NCI-H2196 treated with DMSO at 0.1 percent for 48 hours (cell line): ENCODE results near the gene ZDHHC14.
"Not testable (repeated sequence)": the region's sequence is repeated elsewhere in the genome, so short reads cannot be mapped to it uniquely, and the experiment has no call there.

ENCODE experiments used
- DNase-seq: peaks from one replicate; lab custom pipeline; 2025; ENCODE audit not compliant: unreplicated experiment; lab: John Stamatoyannopoulos, UW

The ZDHHC14 gene

DNA sequence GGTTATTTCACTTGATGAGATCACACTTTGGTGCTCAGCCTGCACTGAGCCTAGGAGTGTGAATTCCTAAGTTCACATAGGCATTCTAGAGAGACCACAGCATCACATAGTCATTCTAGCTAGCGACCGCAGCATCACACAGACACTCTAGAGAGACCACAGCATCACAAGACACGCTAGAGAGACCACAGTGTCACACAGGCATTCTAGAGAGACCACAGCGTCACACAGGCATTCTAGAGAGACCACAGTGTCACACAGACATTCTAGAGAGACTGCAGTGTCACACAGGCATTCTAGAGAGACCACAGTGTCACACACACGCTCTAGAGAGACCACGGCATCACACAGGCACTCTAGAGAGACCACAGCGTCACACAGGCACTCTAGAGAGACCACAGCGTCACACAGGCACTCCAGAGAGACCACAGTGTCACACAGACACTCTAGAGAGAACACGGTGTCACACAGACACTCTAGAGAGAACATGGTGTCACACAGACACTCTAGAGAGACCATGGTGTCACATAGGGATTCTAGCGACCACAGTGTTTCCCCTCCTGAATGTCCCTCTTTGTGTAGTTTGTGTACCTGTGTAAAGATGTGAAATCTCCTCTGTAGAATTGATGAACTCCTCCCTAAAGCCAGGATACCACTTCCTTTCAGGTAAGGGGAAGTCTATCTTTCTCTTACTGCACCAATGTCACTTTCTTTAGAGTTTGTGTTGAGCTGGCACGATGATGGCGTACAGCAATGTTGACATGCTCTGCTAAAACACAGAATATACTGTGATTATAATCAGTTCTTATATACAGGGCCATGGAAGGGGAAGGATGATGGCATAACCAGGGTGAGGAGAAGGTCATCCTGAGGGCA is 169.4 kb downstream of the ZDHHC14 start:
- DNase-seq = no peak

DNA sequence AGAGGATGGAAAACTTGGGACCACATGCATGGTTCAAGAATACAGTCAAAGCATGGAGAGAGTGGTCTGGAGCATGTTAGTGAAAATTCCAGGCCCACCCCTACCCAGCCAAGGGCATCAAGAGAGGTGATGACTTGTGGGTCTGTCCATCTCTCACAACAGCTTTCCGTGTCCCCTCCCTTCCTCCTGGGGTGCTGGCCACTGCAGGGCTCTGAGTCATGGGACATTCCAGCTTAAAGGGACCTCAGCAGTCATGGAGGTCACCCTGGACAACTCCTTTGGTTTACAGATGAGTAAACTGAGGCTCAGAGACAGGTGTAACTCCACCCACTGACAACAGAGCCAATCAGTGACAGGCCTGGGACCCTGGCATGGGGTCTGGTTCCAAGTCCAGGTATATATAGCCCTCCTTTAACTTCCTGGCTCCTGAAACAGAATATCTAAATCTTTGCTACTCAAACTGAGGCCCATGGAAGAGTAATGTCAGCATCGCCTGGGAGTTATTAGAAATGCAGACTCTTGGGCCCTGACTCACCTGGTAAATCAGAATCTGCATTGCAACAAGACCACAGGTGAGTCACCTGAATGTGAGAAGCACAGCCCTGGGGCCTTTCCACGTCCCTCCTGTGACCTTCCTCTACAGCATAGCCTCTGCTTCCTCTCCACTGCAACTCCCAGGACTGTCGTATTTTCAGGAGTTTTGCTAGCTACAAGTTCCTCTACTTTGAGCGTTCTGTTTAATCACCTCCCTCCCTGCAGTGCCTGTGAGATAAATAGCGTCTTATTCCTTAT is 170.2 kb downstream of the ZDHHC14 start:
- DNase-seq = no peak

DNA sequence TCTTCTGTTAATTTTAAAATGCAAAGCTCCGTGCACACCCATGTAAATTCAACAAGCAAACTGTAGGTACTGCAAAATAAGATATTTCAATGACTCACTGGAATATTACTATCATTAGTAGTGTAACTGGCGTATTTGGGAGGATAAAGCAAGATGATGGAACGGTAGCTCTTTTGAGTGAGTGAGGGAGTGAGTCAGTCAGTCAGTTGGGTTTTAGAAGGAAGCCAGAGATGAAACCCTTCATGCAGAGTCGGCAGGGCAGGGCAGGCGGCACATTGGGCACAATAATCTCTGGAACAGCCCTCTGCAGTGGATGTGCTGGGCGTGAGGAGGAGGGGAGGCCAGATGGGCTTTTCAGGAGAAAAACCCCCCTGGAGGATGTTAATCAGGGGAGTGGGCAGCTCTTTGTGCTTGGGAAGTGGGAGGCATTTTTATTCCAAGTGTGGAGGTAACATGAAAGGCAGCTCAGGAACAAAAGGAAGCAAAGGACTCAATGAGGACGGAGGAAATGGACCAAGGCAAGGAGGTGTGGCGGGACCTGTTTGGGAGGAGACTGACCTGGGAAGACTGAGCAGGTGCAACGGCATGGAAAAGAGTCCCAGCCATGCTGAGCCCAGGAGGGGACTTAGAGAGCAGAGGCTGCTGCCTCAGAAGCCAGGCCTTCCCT is 171.2 kb downstream of the ZDHHC14 start:
- DNase-seq = no peak

GRCh38 chr6:157552820-157553485 is 172.0 kb downstream of the ZDHHC14 start:
- no peak for DNase-seq

DNA sequence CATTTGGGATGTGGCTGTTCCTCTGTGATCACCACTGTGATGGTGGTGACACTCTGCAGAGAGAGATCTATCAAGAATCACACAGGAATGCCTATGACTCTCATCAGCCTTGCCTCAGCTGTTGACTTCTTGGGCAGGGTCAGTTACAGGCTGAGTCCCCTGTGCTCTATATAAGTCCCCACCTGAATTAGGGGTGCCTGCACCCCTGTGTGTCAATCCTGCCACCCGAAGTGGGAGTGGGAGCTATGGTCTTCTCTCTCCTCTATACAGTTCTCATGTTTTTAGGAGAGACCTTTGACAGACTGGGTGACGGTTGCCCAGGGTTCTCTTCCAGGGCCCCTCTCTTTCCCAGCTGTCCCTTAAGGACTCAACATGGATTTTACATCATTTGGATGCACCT is 173.8 kb downstream of the ZDHHC14 start:
- DNase-seq = no peak

DNA sequence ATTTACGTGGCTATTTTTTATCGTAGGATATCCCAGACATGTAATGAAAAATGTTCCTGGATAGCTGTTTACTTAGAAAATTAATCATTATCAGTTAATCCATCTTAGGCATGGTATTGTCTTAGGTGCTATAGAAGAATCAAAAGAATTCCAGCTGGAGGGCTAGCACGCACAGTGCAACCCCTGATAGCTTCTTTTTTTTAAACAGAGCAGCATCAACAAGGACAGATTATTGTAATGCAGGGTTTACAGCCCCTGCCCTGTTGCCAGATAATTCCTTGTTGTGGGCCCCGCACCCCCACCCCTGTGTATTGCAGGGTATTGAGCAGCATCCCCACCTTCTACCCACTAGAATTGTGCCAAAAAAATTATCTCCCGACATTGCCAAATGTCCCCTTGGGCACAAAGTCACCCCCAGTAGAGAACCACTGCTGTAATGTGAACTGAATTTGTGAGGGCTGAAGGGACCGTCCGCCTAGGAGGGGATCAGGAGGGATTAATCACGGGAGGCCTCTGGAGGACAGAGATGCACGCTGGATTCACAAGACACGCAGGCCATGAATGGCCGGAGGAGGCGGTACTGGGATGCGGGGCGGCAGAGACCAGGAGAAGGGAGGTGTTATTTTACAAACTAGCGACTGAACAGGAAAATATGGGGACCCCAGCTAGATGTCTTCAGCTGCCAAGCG is 174.6 kb downstream of the ZDHHC14 start:
- DNase-seq = no peak

GRCh38 chr6:157556144-157556645 is 175.2 kb downstream of the ZDHHC14 start:
- no peak for DNase-seq

GRCh38 chr6:157556671-157557430 is 175.9 kb downstream of the ZDHHC14 start:
- peak; percentile 34 for DNase-seq

DNA sequence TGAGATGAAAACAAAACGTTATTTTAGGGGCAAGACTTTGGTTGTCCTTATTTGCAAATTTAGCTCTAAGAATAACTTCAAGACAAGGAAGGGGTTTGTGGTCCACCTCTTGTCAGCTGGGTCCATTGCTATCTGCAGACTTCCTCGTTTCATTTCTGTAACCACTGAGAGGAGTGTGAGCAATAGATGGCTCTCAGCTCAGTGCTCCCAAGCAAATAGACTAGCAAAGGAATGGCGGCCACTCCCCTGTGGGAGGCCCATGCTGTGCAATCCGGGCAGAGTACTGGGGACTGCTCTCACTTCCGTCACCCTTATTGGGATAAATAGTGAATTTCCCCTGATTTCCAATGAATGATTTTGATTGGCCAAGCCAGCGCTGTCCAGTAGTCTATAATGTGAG is 176.6 kb downstream of the ZDHHC14 start:
- DNase-seq = no peak

- DNase-seq = no peak
These were observed 177.1 kb downstream of the ZDHHC14 start for GRCh38 chr6:157558049-157558448.

DNA sequence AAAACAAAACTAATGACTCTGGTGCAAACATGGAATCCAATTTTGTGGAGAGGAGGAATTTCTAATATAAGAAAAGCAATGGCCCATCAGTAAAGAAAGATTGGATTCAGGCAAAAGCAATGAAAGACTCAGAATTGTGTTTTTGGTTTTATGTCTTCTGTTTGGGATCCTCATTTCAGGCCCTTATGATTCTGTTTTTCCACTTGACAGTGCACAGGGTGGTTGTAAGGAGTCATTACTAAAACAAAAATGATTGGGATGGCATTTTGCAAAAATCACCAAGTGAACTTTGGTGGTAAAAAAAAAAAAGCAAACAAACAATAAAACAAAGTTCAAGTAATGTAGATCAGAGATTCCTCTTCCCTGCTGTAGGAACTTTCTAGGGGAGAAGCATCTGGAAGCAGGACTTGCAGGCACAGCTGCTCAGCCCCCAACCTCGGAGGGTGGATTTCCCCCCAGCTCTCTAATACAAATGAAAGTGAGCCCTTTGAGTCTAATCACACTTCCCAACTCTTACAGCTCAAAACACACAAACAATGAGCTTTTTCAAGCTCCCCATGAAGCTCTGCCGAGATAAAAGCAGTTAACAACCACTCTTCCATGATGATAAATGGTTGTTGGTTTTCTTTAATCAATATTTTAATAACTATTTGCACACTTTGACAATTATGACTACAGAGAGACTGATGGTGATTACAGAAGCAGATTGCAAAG is 177.7 kb downstream of the ZDHHC14 start:
- no peak for DNase-seq

- no peak for DNase-seq
These were observed 178.3 kb downstream of the ZDHHC14 start for GRCh38 chr6:157559201-157559756.

DNA sequence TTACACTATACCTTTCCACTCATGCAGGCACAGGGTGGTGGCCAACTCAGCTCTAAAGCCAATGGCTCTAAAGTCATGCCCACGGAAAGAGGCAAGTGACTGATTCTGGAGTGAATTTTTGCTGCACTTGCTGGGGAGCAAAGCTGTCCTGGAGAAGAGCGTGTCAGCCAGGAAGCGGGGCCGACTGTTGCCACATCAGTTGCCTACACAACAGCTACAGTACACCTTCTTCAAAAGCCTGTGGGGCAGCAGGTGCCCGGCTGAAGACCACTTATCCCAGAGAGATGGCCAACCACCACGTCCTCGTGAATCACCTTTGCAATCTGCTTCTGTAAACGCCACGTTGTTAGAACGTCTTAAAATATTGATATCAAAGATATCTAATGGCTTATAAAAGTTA is 179.1 kb downstream of the ZDHHC14 start:
- not testable (repeated sequence) for DNase-seq

GRCh38 chr6:157560691-157561413 is 179.9 kb downstream of the ZDHHC14 start:
- DNase-seq = peak; percentile 12

DNA sequence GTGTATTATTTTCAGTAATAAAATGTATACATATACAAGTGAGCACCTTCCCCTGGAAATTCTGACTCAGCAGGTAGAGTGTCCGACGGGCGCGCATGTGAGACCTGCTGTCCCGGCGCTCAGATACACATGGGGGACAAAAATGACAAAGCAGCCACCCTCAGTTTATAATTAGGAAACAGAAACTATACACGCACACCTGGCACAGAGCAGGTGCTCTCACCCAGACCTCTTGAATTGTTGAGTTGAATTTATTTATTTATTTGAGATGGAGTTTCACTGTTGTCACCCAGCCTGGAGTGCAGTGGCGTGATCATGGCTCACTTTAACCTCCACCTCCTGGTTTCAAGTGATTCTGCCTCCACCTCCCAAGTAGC is 180.4 kb downstream of the ZDHHC14 start:
- no peak for DNase-seq

DNA sequence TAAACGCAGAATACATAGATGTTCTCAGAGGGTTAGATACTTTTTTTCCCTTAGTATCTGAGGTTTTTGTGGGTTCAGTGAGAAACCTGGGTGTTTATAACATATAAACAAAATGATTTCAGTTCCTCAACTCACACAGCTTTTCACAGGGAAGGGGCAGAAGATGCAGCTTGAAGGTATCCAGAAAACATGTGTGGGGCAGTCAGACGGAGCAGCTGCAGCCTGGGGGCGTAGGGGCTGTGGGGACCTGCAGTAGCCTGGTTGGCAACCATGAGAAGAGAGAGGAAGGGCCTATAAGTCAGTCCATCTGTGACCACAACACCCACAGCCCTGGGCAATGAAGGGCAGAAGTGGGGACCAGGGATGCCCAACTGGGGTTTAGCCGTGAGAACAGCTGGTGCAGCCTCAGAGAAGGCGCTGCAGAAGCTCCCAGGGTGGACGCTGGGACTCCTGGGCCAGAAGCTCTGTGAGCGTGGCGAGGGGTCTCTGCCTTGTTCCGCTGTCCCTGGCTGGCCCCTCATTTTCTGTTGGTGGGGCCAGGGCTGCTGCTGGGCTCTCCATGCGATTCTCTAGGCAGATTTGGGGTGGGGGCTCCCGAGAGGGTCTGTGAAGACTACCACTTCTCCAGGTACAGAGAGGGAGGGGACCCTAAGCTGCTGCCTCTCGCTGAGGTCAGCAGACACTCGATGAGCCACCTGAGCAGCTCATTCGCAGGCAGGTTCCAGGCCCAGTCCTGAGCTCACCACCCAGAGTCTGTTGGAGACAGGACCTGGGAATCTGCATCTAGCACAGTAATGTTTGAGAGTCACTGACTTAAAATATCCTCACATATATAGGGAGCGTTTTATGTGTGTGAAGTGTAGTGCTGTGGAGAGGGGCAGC is 181.2 kb downstream of the ZDHHC14 start:
- no peak for DNase-seq

GRCh38 chr6:157562997-157563396 is 182.0 kb downstream of the ZDHHC14 start:
- no peak for DNase-seq
